HuH-7 (cell line): ENCODE data around the gene HSD11B2.

Experiments
- DNase-seq: peaks from one replicate; pipeline ENCODE4 v3.0.0; 2011; ENCODE audit warnings: low spot score

Gene HSD11B2

GRCh38 chr16:67451704-67452435 is 20.9 kb downstream of the HSD11B2 start:
- DNase-seq, result no peak

DNA sequence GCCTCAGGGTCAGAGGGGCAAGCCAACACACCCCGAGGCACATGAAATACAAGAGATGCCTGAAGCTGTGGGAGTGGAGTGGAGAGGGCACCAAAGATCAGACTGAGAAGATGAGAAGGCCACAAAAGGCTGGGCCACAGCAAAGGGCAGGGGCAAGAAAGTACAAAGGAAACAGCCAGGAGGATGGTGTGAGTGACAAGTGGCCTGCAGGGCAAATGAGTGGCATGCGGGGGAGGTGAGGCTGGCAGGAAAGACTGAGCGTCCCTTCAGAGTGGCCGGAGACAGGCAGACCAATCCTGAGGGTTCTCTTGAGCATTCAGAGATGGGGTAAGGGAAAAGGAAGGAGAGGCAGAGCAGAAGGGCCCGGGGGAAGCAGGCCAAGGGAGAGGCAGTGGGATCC is 23.2 kb downstream of the HSD11B2 start:
- DNase-seq, result no peak

GRCh38 chr16:67454852-67455251 is 23.9 kb downstream of the HSD11B2 start:
- DNase-seq, result no peak

DNA sequence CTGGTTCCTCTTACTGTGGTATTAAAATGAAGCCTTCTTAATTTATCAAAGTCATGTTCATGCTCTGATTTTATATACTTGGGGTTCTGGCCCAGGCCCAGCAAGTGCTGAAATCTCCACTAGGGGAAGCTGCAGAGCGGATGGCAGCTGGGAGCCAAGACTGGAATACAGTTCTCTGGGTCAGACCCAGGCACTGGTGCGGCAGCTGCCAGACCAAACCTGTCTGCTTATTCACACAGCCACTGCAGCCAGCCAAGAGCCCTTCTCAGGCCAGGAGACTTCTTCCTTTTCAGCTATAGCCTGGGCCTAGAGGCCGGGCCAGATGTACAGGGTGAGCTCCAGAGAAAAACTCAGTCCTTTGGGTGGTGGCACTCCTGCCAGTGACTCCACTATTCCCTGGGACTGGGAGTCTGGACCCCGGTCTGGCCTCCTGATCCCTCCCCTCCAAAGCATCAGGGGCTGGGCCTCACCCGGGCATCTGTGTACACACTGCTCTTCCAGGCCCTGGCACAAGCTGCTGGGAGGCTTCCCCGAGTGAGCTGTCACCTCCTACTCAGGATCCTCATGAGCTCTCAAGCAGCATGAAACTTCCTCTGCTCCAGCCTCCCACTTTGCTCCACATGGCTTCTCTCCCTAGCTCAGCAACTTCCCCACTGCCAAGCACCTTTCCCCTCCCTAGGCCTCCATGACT is 25.6 kb downstream of the HSD11B2 start:
- no peak for DNase-seq

- no peak for DNase-seq
These were observed 26.7 kb downstream of the HSD11B2 start for GRCh38 chr16:67457611-67458010.

- no peak for DNase-seq
These were observed 27.3 kb downstream of the HSD11B2 start for GRCh38 chr16:67458121-67458641.

DNA sequence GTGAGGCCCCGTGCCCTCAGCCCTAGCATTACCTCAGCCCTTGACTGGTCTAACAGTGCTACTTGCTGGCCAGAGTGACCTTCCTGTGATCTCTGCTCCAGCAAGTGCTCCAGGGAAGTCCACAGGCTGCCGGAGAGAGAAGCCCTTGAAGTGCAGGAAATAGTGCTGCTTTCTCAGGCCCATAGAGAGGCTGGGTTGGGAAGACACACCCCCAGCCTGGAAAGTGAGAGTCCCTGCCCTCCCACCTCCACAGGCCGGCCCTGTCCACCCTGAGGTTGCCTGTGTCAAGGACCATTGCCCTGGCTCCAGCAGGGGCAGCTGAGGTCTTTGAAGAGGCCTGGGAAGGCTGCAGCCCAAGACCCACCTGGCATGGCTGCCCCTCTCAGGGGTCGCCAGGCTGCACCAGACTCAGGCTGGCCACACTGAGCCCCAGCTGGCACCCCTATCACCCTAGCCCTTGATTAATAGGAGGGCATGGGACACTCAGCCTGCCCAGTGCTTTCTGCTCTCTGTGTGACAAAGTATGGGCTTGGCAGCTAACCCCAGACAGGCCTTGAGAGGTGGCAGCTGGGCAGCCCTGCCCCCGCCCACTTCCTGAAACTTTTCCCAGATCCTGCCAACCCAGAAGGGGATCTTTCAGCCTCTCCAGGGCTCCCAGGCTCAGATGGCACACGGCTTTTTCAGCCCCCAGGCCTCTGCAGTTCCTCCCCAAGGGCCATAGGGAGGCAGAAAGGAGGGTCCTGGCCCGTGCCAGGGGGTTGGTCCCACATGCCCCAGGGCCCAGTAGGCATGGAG is 28.3 kb downstream of the HSD11B2 start:
- DNase-seq, result no peak

DNA sequence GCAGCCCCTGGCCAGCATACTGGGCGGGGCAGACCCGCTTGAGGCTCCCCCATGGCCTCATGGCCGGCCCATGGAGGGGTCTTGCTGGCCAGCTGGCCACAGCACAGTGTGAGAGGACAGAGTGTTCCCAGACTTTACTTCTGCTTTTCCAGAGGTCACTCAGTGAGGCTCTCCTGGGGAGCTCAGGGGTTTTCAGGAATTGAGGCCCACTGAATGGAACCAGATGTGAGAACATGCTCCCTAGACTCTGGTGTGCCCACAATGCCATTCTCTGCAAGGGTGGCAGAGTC is 28.9 kb downstream of the HSD11B2 start:
- DNase-seq, result no peak

DNA sequence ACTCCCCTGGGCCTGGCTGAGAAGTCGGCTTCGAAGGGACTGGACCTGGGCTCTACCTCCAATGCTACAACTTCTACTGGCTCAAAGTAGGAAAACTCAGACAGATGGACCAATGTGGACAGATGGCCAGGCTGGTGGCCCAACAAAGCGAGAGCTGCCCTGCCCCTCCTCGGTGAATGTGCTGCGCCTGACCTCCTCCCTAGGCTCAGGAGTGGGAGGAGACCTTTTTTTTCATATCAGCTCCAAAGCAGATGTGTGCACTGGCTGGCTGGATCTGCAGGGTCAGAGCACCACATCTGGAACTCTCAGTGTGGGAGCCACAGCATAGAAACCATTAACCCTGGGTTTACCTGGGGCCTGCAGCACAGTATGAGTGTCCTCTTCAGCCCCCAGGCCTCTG is 29.2 kb downstream of the HSD11B2 start:
- no peak for DNase-seq

DNA sequence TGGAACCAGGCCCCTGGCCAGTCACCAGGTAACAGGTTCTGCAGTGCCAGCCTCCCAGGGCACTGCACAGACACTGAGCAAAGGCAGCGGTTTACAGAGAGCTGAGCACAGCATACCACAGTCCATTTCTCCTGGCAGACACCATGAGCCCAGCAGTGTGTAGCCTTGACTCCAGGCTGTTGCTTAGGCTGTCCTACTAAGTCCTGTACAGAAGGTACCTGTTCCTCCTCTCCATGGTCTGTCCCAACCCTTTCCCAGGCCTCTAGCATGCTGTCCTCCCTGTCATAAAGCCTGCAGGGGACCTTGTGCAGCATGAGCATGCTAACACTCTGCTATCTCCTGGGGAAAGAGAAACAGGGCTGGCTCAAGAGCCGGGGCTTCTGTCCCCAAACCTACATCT is 30.0 kb downstream of the HSD11B2 start:
- no peak for DNase-seq

DNA sequence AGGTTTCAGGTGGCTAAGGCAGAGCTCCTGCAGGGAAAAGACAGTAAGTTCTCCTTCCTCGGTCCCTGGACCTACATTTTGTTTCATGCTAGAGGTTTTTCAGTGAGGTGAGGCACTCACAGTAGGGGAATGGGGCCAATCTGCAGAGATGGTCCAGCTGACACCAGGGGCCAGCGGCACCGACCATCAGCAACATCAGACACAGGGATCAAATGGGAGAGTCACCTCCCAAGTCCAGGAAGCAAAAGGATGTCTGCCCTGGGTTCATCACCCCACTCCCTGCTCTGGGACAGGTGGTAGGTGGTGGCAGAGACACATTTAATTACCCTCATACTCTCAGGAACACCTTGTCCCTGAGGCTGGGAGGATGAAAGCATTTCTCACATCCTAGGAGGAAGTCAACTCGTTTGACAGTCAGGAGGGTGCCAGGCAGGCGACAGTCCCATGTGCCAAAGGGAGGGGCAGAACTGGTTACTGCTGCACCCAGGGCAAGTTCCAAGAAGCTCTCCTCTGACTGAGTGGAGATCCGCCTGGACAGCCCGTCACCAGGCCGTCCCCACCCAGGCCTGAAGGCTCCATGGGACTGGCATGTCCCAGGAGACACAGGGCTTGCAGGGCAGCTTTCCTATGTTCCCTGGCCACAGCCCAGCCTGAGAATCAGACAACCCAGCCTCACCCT is 30.8 kb downstream of the HSD11B2 start:
- DNase-seq, result no peak

- DNase-seq, result no peak
These were observed 31.3 kb downstream of the HSD11B2 start for GRCh38 chr16:67462279-67462655.

GRCh38 chr16:67463059-67463458 is 32.1 kb downstream of the HSD11B2 start:
- DNase-seq, result no peak

DNA sequence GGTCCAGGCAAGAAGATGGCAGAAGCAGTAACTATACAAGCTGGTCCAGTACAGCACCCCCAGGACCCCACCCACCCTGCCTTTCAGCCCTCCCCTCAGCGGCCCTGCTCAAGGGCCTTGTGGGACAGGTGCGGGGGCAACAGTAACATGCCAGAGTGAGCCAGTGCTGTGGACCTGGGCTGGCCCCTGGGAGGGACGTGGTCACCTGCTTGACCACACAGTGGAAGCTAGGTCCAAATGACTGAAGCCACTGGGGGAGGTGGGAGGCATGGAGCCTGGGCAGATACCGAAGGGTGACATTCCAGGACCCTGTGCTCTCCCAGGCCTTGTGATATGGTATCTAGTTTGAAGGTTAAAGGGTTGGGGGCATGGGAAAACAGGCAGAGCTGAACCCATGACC is 32.8 kb downstream of the HSD11B2 start:
- DNase-seq, result no peak

DNA sequence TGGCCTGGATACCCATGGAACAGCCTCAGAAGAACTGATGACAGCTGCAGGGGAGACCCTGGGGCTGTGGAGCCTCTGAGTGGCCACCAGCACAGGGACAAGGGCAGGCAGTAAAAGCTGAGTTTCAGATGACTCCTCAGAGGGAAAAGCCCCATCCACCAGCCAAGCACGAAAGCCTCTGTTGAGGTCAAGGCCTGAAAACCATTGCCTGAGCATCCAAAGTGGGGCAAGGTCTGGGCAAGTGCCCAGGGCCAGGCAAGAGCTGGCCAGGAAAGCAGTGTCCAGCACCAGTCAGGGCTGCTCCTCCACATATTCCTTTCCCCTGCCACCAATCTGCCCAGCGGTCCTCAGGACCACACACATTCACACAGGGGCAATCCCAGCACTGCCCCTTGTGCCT is 33.6 kb downstream of the HSD11B2 start:
- DNase-seq, result no peak

DNA sequence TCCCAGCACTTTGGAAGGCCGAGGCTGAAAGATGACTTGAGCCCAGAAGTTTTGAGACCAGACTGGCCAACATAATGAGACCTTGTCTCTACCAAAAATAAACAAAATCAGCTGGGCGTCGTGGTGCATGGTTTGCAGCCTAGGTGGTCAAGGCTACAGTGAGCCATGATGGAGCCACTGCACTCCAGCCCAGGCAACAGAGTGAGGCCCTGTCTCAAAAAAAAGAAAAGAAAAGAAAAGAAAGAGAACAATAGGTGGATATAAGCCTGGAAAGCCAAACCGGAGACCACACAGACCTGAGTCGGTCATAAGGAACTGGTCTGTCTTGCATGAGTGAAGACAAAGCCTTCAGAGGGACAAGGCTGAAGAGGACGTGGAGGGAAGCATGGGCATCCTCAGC is 35.7 kb downstream of the HSD11B2 start:
- no peak for DNase-seq

GRCh38 chr16:67468731-67469130 is 37.8 kb downstream of the HSD11B2 start:
- no peak for DNase-seq

GRCh38 chr16:67470359-67470758 is 39.4 kb downstream of the HSD11B2 start:
- DNase-seq, result no peak

DNA sequence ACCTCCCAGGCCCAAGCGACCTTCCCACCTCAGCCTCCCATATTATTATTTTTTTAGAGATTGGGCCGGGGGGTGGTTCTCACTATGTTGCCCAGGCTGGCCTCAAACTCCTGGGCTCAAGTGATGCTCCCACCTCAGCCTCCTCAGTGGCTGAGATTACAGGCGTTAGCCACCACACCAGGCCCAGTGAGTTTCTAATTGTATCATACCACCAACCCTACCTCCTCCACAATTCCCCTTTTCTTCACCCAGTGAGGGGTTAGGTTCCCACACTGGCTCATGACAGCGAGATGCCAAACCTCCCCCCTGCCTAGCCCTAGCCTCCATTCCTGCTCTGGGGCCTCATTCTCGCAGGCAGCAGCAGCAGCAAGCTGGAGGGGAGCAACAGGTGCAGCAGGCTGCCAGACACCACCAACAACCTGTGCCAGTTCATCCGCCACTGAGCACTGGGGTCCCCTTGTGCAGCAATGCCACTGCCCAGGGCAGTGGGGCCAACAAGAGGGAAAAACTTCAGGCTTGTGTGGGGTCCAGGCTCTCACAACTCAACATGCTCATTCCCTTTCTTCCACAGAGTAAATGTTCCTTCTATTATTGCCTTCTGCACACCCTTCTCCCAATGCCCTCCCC is 41.0 kb downstream of the HSD11B2 start:
- no peak for DNase-seq

GRCh38 chr16:67474551-67475455 is 43.9 kb downstream of the HSD11B2 start:
- DNase-seq, result no peak

DNA sequence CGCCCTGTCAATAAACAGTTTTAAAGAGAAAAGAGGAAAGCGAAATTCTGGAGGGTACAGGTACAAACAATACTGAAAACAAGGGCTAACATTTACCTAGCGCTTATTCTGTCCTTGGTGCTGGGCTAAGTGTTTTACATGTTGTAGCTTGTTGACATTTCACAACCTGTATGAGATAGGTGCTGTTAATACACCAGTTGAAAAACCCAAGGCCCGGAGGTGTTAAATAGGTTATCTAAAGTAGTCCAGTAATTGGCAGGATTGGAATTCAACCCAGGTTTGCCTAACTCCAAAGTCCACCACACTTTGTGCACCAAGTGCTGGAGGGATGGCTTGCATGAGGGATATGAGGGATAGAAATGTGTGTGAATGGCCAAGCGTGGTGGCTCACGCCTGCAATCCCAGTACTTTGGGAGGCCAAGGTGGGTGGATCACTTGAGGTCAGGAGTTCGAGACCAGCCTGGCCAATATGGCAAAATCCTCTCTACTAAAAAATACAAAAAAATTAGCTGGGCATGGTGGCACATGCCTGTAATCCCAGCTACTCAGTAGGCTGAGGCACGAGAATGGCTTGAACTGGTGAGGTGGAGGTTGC is 47.1 kb downstream of the HSD11B2 start:
- DNase-seq, result peak; percentile 64
